ENCODE measurements around the gene ALPK3. TPM values are rescaled to one million over a fixed set of nuclear protein-coding genes. Genes with fewer than 3 reads are reported as not detected.

ALPK3 gene
- polyA plus RNA-seq, 3 donors = 5.7 to 9.1 (median 6.9) TPM

- WGBS, 3 donors = 47 to 54% (median 52%) methylated on average over 3 of the region's 3 CpGs
- H3K27ac ChIP-seq (ENCODE audit: low read depth, low read length) = no peak overlapping the region
Measured at GRCh38 chr15:84819291-84819768, 2.2 kb downstream of the ALPK3 start.

- 85 to 90% (median 89%) methylated on average over 2 of the region's 2 CpGs for WGBS, 3 donors
- no peak overlapping the region for H3K27ac ChIP-seq (ENCODE audit: low read depth, low read length)
Measured at GRCh38 chr15:84819791-84820190, 2.6 kb downstream of the ALPK3 start.

- 42 to 72% (median 49%) methylated on average over 8 of the region's 8 CpGs for WGBS, 3 donors
- H3K27ac ChIP-seq (ENCODE audit: low read depth, low read length) = no peak overlapping the region
Measured at GRCh38 chr15:84821501-84822021, 4.4 kb downstream of the ALPK3 start.

GRCh38 chr15:84822653-84823281 lies 5.6 kb downstream of the ALPK3 start:
- WGBS, 3 donors = 52 to 81% (median 66%) methylated on average over 4 of the region's 4 CpGs
- H3K27ac ChIP-seq (ENCODE audit: low read depth, low read length) = no peak overlapping the region

- H3K27ac ChIP-seq (ENCODE audit: low read depth, low read length) = no peak overlapping the region
- WGBS, 3 donors = 74 to 84% (median 75%) methylated on average over 3 of the region's 3 CpGs
Measured at GRCh38 chr15:84823282-84823878, 6.2 kb downstream of the ALPK3 start.

- H3K27ac ChIP-seq (ENCODE audit: low read depth, low read length) = no peak overlapping the region
- WGBS, 3 donors = 69 to 86% (median 76%) methylated on average over 6 of the region's 6 CpGs
Measured at GRCh38 chr15:84824260-84825007, 7.3 kb downstream of the ALPK3 start.

GRCh38 chr15:84826369-84826823 lies 9.2 kb downstream of the ALPK3 start:
- 55 to 86% (median 79%) methylated on average over 6 of the region's 6 CpGs for WGBS, 3 donors
- no peak overlapping the region for H3K27ac ChIP-seq (ENCODE audit: low read depth, low read length)

- 97 to 99% (median 97%) methylated on average over 9 of the region's 9 CpGs for whole genome bisulfite sequencing, 3 donors
Measured at GRCh38 chr15:84827246-84827645, 10.1 kb downstream of the ALPK3 start.

GRCh38 chr15:84828086-84828908 lies 11.1 kb downstream of the ALPK3 start:
- no peak overlapping the region for H3K27ac ChIP-seq (ENCODE audit: low read depth, low read length)
- 44 to 62% (median 48%) methylated on average over 14 of the region's 14 CpGs for WGBS, 3 donors

More at GRCh38 chr15:84827246-84827645, 10.1 kb downstream of the ALPK3 start:
- H3K27ac ChIP-seq (ENCODE audit: low read depth, low read length) = no peak overlapping the region

- 95 to 96% (median 96%) methylated on average over 8 of the region's 8 CpGs for WGBS, 3 donors
- H3K27ac ChIP-seq (ENCODE audit: low read depth, low read length) = no peak overlapping the region
Measured at GRCh38 chr15:84829428-84829827, 12.3 kb downstream of the ALPK3 start.

- H3K27ac ChIP-seq (ENCODE audit: low read depth, low read length) = no peak overlapping the region
- 56 to 73% (median 67%) methylated on average over 2 of the region's 2 CpGs for WGBS, 3 donors
Measured at GRCh38 chr15:84830036-84830435, 12.9 kb downstream of the ALPK3 start.

GRCh38 chr15:84831028-84831427 lies 13.9 kb downstream of the ALPK3 start:
- 61 to 78% (median 69%) methylated on average over 5 of the region's 5 CpGs for WGBS, 3 donors
- no peak overlapping the region for H3K27ac ChIP-seq (ENCODE audit: low read depth, low read length)

GRCh38 chr15:84831613-84832012 lies 14.5 kb downstream of the ALPK3 start:
- WGBS, 3 donors = 39 to 49% (median 46%) methylated on average over 2 of the region's 2 CpGs
- H3K27ac ChIP-seq (ENCODE audit: low read depth, low read length) = no peak overlapping the region

GRCh38 chr15:84832448-84833040 lies 15.4 kb downstream of the ALPK3 start:
- WGBS, 3 donors = 77 to 90% (median 88%) methylated on average over 2 of the region's 2 CpGs
- H3K27ac ChIP-seq (ENCODE audit: low read depth, low read length) = no peak overlapping the region

- 41 to 72% (median 51%) methylated on average over 4 of the region's 4 CpGs for WGBS, 3 donors
- no peak overlapping the region for H3K27ac ChIP-seq (ENCODE audit: low read depth, low read length)
Measured at GRCh38 chr15:84833447-84834228, 16.5 kb downstream of the ALPK3 start.

GRCh38 chr15:84834229-84834955 lies 17.2 kb downstream of the ALPK3 start:
- H3K27ac ChIP-seq (ENCODE audit: low read depth, low read length) = no peak overlapping the region
- WGBS, 3 donors = 91 to 94% (median 93%) methylated on average over 4 of the region's 4 CpGs

- 88 to 96% (median 93%) methylated on average over 5 of the region's 5 CpGs for WGBS, 3 donors
- H3K27ac ChIP-seq (ENCODE audit: low read depth, low read length) = no peak overlapping the region
Measured at GRCh38 chr15:84834969-84835368, 17.8 kb downstream of the ALPK3 start.
